Activated naive CD4-positive, alpha-beta T cell treated with Interleukin-2 at 50 U/mL for 16 hours (primary cell): ENCODE results near the gene SPPL3.

Experiments
- DNase-seq: peaks from one replicate; pipeline ENCODE4 v3.0.0-alpha.2; 2020

Gene SPPL3

GRCh38 chr12:120767071-120768024 is 136.8 kb downstream of the SPPL3 start:
- DNase-seq, result no peak

GRCh38 chr12:120766566-120766965 is 137.6 kb downstream of the SPPL3 start:
- no peak for DNase-seq

- no peak for DNase-seq
Measured at GRCh38 chr12:120764816-120765215, 139.3 kb downstream of the SPPL3 start.

- no peak for DNase-seq
Measured at GRCh38 chr12:120763250-120763649, 140.9 kb downstream of the SPPL3 start.

GRCh38 chr12:120762086-120762485 is 142.1 kb downstream of the SPPL3 start:
- no peak for DNase-seq

- no peak for DNase-seq
Measured at GRCh38 chr12:120761519-120761934, 142.6 kb downstream of the SPPL3 start.

- DNase-seq, result peak; percentile 12
Measured at GRCh38 chr12:120760349-120761254, 143.6 kb downstream of the SPPL3 start.

- no peak for DNase-seq
Measured at GRCh38 chr12:120759591-120760348, 144.4 kb downstream of the SPPL3 start.

GRCh38 chr12:120758798-120759590 is 145.2 kb downstream of the SPPL3 start:
- no peak for DNase-seq

- no peak for DNase-seq
Measured at GRCh38 chr12:120757949-120758348, 146.2 kb downstream of the SPPL3 start.

- DNase-seq, result no peak
Measured at GRCh38 chr12:120757226-120757742, 146.9 kb downstream of the SPPL3 start.

GRCh38 chr12:120755269-120755668 is 148.9 kb downstream of the SPPL3 start:
- no peak for DNase-seq

- DNase-seq, result no peak
Measured at GRCh38 chr12:120754792-120755191, 149.4 kb downstream of the SPPL3 start.

- DNase-seq, result no peak
Measured at GRCh38 chr12:120751389-120751788, 152.8 kb downstream of the SPPL3 start.

GRCh38 chr12:120750806-120751205 is 153.4 kb downstream of the SPPL3 start:
- no peak for DNase-seq

GRCh38 chr12:120749256-120749655 is 154.9 kb downstream of the SPPL3 start:
- no peak for DNase-seq

GRCh38 chr12:120748242-120748641 is 155.9 kb downstream of the SPPL3 start:
- DNase-seq, result no peak

GRCh38 chr12:120744922-120745493 is 159.2 kb downstream of the SPPL3 start:
- no peak for DNase-seq

- DNase-seq, result no peak
Measured at GRCh38 chr12:120741476-120742421, 162.4 kb downstream of the SPPL3 start.

- DNase-seq, result no peak
Measured at GRCh38 chr12:120740871-120741270, 163.3 kb downstream of the SPPL3 start.
